BLaER1 treated with 17β-estradiol and CSF1 and Interleukin-3, amounts not matched to agents 10 nM and 100 nM (cell line): ENCODE results near the gene ZFR2.
A peak's percentile ranks its signal among the peaks of the same experiment; 100 is the strongest.
"Not testable (repeated sequence)": the region's sequence is repeated elsewhere in the genome, so short reads cannot be mapped to it uniquely, and the experiment has no call there.

Experiments
- H3K27ac ChIP-seq, 11 experiments: shearing (Covaris generic); formaldehyde crosslinking; 2 replicates each; pipeline ENCODE4 v1.8.1; 2022
- H3K27me3 ChIP-seq, 11 experiments: shearing (Covaris generic); formaldehyde crosslinking; 2 replicates each; pipeline ENCODE4 v1.8.1; 2022
- H3K36me3 ChIP-seq, 11 experiments: shearing (Covaris generic); formaldehyde crosslinking; 2 replicates each; pipeline ENCODE4 v1.8.1; 2022
- H3K4me1 ChIP-seq, 10 experiments: shearing (Covaris generic); formaldehyde crosslinking; 2 replicates each; pipeline ENCODE4 v1.8.1; 2022
- H3K4me2 ChIP-seq, 11 experiments: shearing (Covaris generic); formaldehyde crosslinking; 2 replicates each; pipeline ENCODE4 v1.8.1; 2022
- H3K4me3 ChIP-seq, 10 experiments: shearing (Covaris generic); formaldehyde crosslinking; 2 replicates each; pipeline ENCODE4 v1.8.1; 2022
- H3K9ac ChIP-seq, 11 experiments: shearing (Covaris generic); formaldehyde crosslinking; 2 replicates each; pipeline ENCODE4 v1.8.1; 2022
- H3K9me3 ChIP-seq, 11 experiments: shearing (Covaris generic); formaldehyde crosslinking; replicated peaks in 1 of 11; 2 replicates each; pipeline ENCODE4 v1.8.1; 2022
- H4K20me1 ChIP-seq, 11 experiments: shearing (Covaris generic); formaldehyde crosslinking; 2 replicates each; pipeline ENCODE4 v1.8.1; 2022
- Cebpa-rat ChIP-seq, 11 experiments: shearing (Covaris generic); IDR thresholded peaks; 2 replicates each; pipeline ENCODE4 v1.8.1; 2022

ZFR2 gene

DNA sequence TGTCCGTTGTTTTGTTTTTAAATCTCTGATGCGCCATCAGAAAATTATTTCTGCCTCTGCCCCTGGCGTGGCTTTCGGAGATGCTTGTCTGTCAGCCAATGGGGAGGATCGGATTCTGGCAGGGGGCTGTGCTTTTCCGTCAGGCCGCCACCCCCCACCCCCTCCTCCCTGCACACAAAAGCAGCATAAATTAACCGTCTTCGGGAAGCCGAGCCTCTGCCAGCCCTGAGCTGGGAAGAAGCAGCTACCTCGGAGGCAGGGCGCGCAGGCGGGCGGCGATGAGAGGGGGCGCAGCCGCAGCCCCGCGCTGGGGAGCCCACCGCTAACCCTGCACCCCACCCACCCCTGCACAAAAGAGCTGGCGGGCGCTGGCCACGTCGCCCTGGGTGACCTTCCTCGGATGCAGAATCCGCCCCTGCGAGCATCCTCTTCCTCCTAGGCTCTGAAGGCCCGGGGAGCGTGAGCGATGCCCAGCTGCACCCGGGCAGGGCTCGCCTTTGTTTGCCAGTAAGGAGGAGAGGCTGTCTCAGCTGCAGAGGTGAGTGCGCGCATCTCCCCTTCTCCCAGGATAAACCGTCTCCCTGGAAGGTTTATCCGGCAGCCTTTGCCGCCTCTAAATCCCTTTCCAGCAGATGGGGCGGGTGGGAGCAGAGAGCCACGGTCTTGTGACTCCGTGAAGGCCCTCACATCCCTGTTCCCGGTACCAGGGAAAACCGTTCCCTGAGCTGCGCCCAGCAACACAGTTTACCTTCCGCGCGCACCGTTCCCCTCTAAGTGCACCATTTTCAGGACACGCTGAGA lies 11.8 kb upstream of the ZFR2 start, which contains the start of gene ATCAY:
Gene ATCAY, plus strand, starts transcription at position 215 of the 801 bp plus-strand sequence. CDS start 5,083 bp downstream, outside the sequence.
- Histone ChIP-seq H3K4me2 (no peak within 1 kb of the TSS), H4K20me1 (peaks cover 0 to 14% (median 0%) of the 10 kb centered on the region in 11 experiments; a peak in 6 of 22 replicates), H3K27me3 (peaks cover 25 to 45% (median 33%) of the 10 kb centered on the region in 11 experiments), H3K36me3 (no peaks in the 10 kb centered on the region), H3K9me3 (no peaks in the 10 kb centered on the region), H3K4me3 (no peak within 1 kb of the TSS), H3K9ac (no peak within 1 kb of the TSS), H3K27ac (no peak within 1 kb of the TSS), H3K4me1 (peaks cover 5 to 7% (median 6%) of the 10 kb centered on the region in 10 experiments; a peak in 15 of 20 replicates)
- no peak for TF ChIP-seq Cebpa-rat (IDR thresholded peaks at IDR 0.05)

DNA sequence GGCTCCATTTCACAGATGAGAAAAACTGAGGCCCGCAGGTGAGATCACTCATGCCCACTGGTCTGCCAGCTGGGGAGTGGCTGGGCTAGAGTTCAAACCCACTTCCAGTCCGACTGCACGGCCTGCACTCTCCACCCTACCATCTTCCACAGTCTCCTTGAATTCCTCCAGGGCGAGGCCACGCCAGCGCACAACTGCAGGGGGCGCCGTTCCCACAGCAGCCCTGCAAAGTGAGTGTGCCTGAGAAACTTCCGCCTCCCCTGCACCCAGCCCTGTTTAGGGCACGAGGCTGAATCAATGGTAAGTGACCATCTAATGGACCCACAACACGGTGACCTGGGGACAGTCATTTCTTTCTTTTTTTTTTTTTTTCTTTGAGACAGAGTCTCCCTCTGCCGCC lies 10.8 kb upstream of the ZFR2 start:
- Histone ChIP-seq H3K27me3 (peaks cover 25 to 45% (median 33%) of the 10 kb centered on the region in 11 experiments), H3K9ac (no peak overlapping the region), H3K4me2 (no peak overlapping the region), H3K27ac (no peak overlapping the region), H4K20me1 (peaks cover 0 to 14% (median 0%) of the 10 kb centered on the region in 11 experiments; a peak in 6 of 22 replicates), H3K36me3 (no peaks in the 10 kb centered on the region), H3K9me3 (no peaks in the 10 kb centered on the region), H3K4me3 (no peak overlapping the region), H3K4me1 (peaks cover 5 to 7% (median 6%) of the 10 kb centered on the region in 10 experiments; a peak in 15 of 20 replicates)
- TF ChIP-seq Cebpa-rat (IDR thresholded peaks at IDR 0.05): no peak

DNA sequence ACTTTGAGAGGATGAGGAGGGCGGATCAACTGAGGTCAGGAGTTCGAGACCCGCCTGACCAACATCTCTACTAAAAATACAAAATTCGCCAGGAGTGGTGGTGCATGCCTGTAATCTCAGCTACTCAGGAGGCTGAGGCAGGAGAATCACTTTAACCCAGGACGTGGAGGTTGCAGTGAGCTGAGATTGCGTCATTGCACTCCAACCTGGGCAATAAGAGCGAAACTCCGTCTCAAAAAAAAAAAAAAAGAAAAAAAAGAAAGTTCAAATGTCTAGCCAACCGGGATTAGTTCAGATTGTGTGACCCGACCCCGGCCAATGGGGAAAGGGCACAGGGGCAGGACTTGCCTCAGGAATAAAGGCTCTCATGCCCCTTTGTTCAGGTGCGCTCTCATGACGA lies 5.9 kb upstream of the ZFR2 start:
- H3K27ac ChIP-seq: not testable (repeated sequence)

DNA sequence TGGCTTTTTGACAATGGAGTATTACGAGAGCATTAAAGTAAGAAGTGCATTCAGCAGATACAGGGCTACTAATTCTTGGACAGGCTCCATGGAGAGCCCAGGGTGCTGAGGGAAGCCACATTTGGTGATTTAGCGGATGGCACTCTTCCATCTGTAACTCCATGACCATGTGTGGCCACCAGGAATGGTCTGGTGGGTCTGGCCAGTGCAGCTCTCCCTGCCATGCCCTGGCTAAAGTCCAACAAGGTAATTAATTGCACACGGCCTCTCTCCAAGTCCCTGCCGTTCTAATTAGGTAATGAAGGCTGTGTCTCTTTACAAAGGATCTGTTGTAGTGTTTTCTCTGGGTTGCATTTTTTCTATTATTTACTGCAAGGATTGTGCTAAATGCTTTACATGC lies 4.3 kb upstream of the ZFR2 start:
- no peak overlapping the region for H3K9ac ChIP-seq
- no peaks in the 10 kb centered on the region for H3K36me3 ChIP-seq
- no peak overlapping the region for H3K4me2 ChIP-seq
- no peaks in the 10 kb centered on the region for H3K9me3 ChIP-seq
- H4K20me1 ChIP-seq: peaks cover 0 to 6% (median 0%) of the 10 kb centered on the region in 11 experiments; a peak in 5 of 22 replicates
- H3K4me1 ChIP-seq: no peaks in the 10 kb centered on the region
- no peak overlapping the region for H3K4me3 ChIP-seq
- peaks cover 1 to 18% (median 5%) of the 10 kb centered on the region in 11 experiments; a peak in 21 of 22 replicates for H3K27me3 ChIP-seq
- TF ChIP-seq Cebpa-rat (IDR thresholded peaks at IDR 0.05): no peak
- no peak overlapping the region for H3K27ac ChIP-seq

More for the DNA sequence above, 5.9 kb upstream of the ZFR2 start:
- peak in 1 of 11 experiments; percentile 55; a peak in 3 of 22 replicates for TF ChIP-seq Cebpa-rat (IDR thresholded peaks at IDR 0.05)
- not testable (repeated sequence) for H3K4me1 ChIP-seq, H3K36me3 ChIP-seq, H3K9me3 ChIP-seq, H3K4me3 ChIP-seq, H4K20me1 ChIP-seq, H3K9ac ChIP-seq, H3K4me2 ChIP-seq
- peaks cover 3 to 15% (median 5%) of the 10 kb centered on the region in 11 experiments; a peak in 21 of 22 replicates for H3K27me3 ChIP-seq

DNA sequence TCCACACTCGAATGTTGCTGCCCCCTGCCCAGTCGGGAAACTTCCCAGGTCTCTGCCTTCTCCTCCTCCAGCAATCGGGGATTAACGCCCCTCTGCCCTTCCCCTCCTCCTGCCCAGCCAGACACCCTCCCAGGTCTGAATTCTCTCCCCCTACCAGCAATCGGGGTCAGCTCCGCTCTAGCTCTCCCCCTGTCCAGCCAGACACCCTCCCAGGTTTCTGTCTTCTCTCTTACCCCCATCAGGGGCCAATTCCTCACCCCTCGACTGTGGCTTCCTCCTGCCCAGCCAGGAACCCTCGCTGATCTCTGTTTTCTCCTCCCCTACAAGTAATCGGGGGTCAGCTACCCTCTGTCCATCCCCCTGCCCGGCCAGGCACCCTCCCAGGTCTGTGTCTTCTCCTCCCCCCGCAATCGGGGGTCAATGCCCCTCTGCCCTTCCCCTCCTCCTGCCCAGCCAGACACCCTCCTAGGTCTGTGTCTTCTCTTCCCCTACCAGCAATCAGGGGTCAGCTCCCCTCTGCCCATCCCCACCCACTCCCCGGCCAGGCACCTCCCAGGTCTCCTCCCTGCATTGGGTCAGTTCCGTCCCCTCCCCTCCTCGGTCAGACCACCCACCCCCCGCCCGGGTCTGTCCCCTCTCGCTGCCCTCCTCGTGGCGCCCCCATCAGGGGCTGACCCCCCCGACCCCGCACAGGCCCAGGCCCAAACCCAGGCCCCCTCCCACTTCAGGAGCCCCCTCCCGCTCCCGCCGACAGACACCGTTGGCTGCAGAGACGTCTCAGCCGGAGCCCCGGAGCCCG lies 668 bp downstream of the ZFR2 start:
- Histone ChIP-seq H3K27me3 (peaks cover 18 to 37% (median 22%) of the 10 kb centered on the region in 11 experiments), H3K4me2 (no peak overlapping the region), H3K9me3 (no peaks in the 10 kb centered on the region), H3K4me1 (peaks cover 0 to 7% (median 0%) of the 10 kb centered on the region in 10 experiments; a peak in 3 of 20 replicates), H3K4me3 (no peak overlapping the region), H4K20me1 (peaks cover 0 to 6% (median 0%) of the 10 kb centered on the region in 11 experiments; a peak in 1 of 22 replicates), H3K36me3 (no peaks in the 10 kb centered on the region), H3K27ac (no peak overlapping the region), H3K9ac (no peak overlapping the region)
- no peak for TF ChIP-seq Cebpa-rat (IDR thresholded peaks at IDR 0.05)

DNA sequence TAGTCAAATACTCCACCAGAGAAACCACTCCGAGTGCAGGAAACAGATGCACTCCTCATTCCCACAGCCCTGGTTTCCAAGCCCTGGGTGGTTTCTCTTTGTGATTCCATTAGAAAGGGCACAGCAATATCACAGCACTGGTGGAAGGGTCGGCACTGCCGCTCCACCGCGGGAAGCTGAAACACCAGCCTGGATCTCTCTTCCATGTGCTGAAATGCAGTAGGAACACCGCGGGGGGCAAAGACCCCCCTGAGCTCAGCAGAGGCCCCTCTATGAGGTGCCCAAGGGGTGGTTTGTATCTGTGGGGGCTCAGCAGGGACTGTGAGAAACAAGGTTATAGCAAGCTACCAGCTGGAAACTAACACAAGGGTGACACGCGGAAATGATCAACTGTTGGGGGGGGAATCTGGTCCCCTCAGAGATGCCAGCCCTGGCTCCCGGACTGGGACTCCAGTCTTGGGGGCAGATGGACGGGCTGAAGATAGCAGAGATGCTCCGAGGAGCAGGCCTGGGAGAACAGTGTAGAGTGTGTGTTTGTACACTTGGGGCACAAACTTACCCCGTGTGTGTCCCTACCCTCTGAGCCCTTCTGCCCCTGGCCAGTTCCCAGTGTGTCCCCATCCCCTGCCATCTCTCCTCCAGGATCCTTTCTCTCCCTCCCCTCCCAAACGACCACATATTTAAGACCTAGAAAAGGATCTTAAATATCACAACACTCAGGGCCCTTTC lies 1.8 kb downstream of the ZFR2 start:
- H3K27me3 ChIP-seq: peaks cover 18 to 37% (median 22%) of the 10 kb centered on the region in 11 experiments

DNA sequence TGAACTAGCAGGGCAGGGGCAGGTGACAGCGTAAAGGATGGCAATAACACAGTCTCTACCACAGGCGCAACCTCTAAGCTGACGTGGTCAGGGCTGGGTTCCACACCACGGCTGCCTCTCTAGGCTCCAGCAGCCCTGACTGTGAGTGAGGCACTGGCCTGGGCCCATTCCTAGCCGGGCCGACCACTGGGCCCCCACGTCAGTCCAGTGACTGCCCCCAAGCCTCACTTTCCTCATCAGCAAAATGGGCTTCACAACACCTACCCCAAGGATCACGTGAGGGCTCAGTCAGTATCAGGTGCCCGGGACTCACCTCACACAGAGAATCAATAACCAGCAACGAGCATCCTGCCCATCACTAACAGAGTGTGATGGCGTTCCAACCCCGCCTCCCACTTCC lies 5.2 kb downstream of the ZFR2 start:
- Histone ChIP-seq H3K9ac (no peak overlapping the region), H3K4me2 (no peak overlapping the region), H3K27ac (no peak overlapping the region), H4K20me1 (peaks cover 0 to 6% (median 0%) of the 10 kb centered on the region in 11 experiments; a peak in 2 of 22 replicates), H3K36me3 (no peaks in the 10 kb centered on the region), H3K4me3 (no peak overlapping the region), H3K9me3 (no peaks in the 10 kb centered on the region), H3K4me1 (peaks cover 0 to 7% (median 0%) of the 10 kb centered on the region in 10 experiments; a peak in 3 of 20 replicates), H3K27me3 (peaks cover 18 to 29% (median 22%) of the 10 kb centered on the region in 11 experiments)
- TF ChIP-seq Cebpa-rat (IDR thresholded peaks at IDR 0.05): no peak

More for the DNA sequence above, 1.8 kb downstream of the ZFR2 start:
- Histone ChIP-seq H3K4me1 (peaks cover 0 to 7% (median 0%) of the 10 kb centered on the region in 10 experiments; a peak in 3 of 20 replicates), H3K4me3 (no peak overlapping the region), H3K36me3 (no peaks in the 10 kb centered on the region), H4K20me1 (peaks cover 0 to 6% (median 0%) of the 10 kb centered on the region in 11 experiments; a peak in 1 of 22 replicates), H3K9ac (no peak overlapping the region), H3K27ac (no peak overlapping the region), H3K9me3 (no peaks in the 10 kb centered on the region), H3K4me2 (no peak overlapping the region)
- TF ChIP-seq Cebpa-rat (IDR thresholded peaks at IDR 0.05): no peak

DNA sequence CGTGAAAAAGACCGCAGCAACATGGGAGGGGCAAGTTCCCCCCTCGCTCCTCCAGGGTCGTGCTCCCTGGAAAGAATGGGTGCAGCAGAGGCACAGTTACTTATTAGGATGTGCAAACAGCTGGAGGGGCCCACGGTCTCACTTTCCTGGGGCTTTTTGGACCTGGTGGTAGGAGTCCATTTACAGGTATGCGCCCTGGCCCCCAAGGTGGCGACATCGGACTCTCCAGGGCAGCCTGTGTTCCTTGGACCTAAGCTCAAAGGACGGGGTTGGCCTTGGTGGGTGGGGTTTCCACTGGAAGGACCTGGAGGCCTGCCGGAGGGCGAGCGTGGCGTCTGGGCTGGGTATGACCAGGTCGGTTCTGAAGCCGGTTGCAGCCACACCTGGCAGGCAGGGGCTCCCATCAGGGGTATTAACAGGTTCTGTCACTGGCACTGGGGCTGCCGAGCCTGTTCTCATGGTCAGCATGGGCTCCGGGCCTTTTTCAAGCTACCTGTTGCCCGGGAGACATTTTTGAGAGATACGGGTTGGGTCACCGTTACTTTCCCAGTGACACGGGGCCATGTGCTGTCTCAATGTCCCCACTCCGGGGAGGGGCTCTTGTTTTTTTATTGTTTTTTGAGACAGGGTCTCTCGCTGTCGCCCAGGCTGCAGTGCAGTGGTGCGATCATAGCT lies 5.9 kb downstream of the ZFR2 start:
- H3K27me3 ChIP-seq: peaks cover 14 to 22% (median 16%) of the 10 kb centered on the region in 11 experiments
- no peak overlapping the region for H3K4me2 ChIP-seq
- H4K20me1 ChIP-seq: peaks cover 0 to 6% (median 0%) of the 10 kb centered on the region in 11 experiments; a peak in 2 of 22 replicates
- H3K4me1 ChIP-seq: peaks cover 0 to 7% (median 2%) of the 10 kb centered on the region in 10 experiments; a peak in 7 of 20 replicates
- no peak overlapping the region for H3K27ac ChIP-seq
- H3K9me3 ChIP-seq: no peaks in the 10 kb centered on the region
- H3K36me3 ChIP-seq: no peaks in the 10 kb centered on the region
- no peak for TF ChIP-seq Cebpa-rat (IDR thresholded peaks at IDR 0.05)
- H3K9ac ChIP-seq: no peak overlapping the region
- no peak overlapping the region for H3K4me3 ChIP-seq
